CMK (cell line): Measurements from ENCODE around the gene ADAP1.
A peak's percentile ranks its signal among the peaks of the same experiment; 100 is the strongest.
"Not testable (repeated sequence)": the region's sequence is repeated elsewhere in the genome, so short reads cannot be mapped to it uniquely, and the experiment has no call there.

Experiments
- DNase-seq: peaks from one replicate; pipeline ENCODE4 v3.0.0-alpha.2; 2010; ENCODE audit warnings: low read depth

ADAP1 gene

GRCh38 chr7:908591-909357 lies 45.7 kb downstream of the ADAP1 start:
- not testable (repeated sequence) for DNase-seq

- no peak for DNase-seq
These were observed 46.3 kb downstream of the ADAP1 start for GRCh38 chr7:908159-908581.

- no peak for DNase-seq
These were observed 47.1 kb downstream of the ADAP1 start for GRCh38 chr7:907158-907980.

GRCh38 chr7:906776-907157 lies 47.7 kb downstream of the ADAP1 start:
- DNase-seq: no peak

- no peak for DNase-seq
These were observed 49.6 kb downstream of the ADAP1 start for GRCh38 chr7:904847-905246.

- no peak for DNase-seq
These were observed 50.3 kb downstream of the ADAP1 start for GRCh38 chr7:903921-904755.

DNA sequence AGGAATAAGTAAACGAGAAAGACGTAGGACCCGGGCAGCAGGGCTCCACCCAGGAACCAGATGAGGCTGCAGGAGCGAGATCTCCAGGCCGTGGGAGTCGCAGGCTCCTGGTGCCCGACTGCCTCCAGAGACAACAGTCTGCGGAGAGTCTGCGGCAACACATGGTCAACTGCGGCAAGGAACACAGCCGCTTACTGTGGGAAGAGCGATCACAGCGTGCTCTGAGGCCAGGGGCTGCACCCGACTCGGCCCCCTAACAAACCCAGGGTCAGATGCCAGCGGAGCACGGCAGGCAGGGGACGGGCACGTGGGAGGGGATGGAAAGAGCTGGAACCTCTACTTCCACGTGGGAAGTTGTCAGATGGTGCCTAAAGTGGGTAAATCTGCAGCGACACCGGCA lies 51.5 kb downstream of the ADAP1 start:
- DNase-seq: no peak

- peak; percentile 74 for DNase-seq
These were observed 52.9 kb downstream of the ADAP1 start for GRCh38 chr7:901388-902154.

GRCh38 chr7:901041-901387 lies 53.5 kb downstream of the ADAP1 start:
- no peak for DNase-seq

- DNase-seq: no peak
These were observed 54.0 kb downstream of the ADAP1 start for GRCh38 chr7:900331-901040.

GRCh38 chr7:899806-900205 lies 54.7 kb downstream of the ADAP1 start:
- DNase-seq: no peak

DNA sequence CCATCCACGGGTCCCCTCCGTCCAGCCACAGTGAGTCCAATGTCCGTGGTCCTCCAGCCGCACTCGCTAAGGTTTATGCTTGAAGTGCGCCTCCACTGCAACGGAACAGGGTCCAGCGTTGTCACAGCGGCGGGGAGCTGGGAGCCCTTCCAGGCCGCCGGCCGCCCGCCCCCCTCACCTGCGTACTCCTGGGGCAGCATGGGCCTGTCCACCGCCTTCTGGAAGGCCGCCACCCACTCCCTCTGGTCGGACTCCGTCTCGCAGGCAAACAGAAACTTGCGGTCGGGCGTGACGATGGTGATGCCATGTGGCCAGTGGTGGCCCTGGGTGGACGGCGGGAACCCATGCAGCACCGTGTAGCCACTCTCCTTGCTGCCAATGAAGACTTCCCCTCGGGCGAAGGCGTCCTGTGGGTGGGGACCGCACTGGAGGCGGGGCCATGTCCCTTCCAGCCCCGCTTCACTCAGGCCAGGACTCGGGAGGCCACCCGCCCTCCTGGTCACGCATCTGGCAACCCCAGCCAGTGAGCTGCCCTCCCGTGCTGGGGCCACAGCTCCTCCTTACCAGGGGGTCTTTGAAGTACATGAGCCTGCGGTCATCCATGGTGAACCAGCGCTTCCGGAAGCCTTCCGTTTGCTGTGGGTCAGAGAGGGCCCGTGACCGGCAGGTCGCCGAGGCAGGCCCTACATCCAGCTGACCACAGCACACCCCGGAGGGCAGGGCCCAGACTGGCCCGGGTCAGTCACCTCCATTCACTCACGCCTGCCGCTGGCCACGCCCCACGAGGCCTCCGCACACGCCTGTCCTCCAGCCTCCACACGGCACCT lies 55.4 kb downstream of the ADAP1 start:
- no peak for DNase-seq

GRCh38 chr7:898460-898854 lies 56.0 kb downstream of the ADAP1 start:
- DNase-seq: no peak

DNA sequence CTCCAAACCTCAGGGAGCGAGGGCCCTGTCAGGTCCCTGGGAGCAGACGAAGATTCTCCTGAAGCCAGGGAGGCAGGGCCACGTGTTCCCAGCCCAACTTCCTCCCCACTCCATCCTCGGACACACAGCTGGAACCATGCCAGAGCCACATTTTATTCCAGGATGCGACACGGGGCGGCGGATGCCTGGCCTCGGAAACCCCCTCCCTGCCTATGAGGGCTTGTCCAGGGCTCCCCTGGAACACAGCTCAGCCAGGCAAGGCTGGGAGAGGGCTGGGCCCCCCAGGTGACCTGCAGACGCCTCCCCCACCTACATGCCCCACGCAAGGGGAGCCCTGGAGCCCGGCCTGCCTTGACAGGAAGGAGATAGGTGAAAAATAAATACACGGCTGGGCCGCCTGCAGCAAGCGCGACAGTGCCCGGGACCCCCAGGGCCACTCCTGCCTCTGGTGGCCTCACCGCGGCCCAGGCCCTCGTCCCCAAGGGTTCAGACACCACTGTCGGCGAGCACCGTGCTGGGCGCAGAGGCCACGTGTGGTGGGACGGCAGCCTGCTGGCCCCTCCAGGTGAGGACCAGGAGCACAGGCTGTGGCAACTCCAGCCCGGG lies 56.6 kb downstream of the ADAP1 start:
- DNase-seq: no peak

DNA sequence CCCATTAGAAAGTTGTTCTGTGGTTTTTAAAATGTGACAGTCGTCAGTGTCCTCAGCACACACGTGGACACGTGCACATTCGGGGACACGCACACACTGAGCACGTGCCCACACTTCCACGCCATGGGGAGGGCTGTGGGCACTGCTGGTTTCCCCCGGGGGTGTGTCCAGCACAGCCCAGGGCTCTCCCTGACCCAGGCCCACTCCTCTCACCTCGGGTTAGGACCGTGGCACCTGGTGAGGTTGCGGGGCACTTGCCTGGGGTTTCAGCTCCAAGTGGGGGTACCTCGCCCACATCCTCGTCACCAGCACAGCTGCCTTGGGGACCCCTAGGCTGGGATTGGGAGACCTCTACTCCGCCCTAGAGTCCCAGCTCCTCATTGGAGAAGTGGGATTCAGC lies 57.4 kb downstream of the ADAP1 start:
- DNase-seq: no peak

- no peak for DNase-seq
These were observed 58.0 kb downstream of the ADAP1 start for GRCh38 chr7:896346-897075.

GRCh38 chr7:895451-896052 lies 58.9 kb downstream of the ADAP1 start:
- no peak for DNase-seq

DNA sequence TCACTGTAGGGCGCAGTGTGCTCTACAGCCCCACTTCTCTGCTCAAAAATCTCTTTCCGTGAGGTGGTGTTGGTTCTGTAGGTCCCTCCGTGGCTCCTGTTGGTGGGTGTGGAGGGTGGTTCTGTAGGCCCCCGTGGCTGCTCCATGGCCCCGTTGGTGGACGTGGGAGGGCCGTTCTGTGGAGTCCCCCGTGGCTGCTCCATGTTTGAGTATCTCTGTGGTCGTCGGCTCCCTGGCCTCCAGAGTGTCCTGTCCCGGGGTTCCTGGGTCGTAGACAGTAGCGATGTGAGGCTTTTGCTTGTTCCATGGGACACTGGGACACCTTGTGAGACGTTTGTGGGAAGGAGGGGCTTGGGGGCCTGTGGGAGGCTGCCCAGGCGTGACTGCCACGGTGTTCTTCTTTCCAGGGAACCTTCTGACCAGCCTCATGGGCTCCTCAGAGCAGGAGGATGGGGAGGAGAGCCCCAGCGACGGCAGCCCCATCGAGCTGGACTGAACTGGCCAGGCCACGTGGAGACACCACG lies 59.5 kb downstream of the ADAP1 start:
- no peak for DNase-seq
